HG02870 (cell line): ENCODE measurements around the gene GARIN5A.
"Not testable (repeated sequence)": the region's sequence is repeated elsewhere in the genome, so short reads cannot be mapped to it uniquely, and the experiment has no call there.

ENCODE experiments used
- ATAC-seq: cut with Tn5 transposase; IDR thresholded peaks from one replicate; pipeline ENCODE4 v1.9.1; 2021; ENCODE audit warnings: mild to moderate bottlenecking, moderate library complexity; ENCODE audit not compliant: unreplicated experiment

The GARIN5A gene

DNA sequence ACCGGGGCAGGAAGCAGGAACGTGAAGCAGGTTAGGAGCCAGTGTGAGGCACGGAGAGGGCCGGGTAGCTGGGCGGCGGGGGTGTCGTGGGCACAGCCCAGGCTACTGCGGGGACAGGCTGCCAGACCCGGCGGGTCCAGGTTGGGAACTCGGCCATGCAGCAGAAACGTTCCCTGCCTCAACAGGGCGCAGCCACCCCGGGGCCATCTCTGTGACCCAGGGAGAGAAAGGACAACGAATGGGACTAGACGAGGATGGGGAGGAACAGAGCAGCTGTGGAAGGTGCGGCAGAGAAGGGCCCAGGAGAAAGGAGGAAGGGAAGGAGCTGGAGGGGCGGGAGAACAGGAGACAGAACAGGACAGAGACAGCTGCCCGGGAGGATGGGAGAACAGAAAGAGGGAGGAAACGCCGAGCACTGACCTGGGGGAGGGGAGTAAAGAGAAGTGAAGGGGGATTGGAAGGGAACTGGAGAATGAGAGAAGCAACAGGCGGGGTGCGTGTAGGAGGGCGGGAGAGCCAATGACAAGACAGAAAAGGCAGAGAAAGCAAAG is 12.9 kb upstream of the GARIN5A start:
- ATAC-seq, result no peak

DNA sequence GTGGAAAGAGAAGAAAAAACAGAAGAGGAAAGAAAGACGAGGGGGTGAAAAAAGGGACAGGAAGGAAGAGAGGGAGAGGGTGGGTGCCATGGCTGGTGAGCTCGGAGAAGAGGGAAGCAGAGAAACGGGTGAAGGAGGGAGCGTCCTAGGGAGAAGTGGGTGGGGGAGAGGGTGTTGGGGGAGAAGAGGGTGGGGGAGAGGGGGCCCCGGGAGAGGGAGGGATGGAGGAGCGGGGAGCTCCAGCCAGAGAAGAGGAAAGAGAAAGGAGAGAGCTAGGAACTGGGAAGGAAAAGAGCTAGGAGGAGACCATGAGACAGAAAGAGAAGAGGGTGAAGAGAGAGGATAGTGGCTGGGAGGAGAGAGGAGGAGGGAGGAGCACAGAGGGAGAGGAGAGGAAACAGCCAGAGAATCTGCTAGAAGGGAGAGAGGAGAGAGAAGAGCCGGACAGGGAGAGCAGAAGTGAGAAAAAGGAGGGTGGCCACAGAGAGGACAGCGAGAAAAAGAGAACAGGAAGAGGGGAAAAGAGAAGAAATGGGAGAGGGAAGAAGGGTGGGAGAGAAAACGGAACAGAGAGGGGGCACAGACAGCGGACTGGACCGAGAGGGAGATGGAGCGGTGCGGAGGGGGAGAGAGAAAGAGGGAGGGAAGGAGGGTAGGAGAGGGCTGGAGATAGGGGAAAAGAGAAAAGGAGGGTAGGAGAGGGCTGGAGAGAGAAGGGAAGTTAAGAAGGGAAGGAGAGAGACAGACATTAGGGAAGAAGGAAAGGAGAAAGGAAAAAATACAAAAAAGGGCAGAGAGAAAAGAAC is 11.9 kb upstream of the GARIN5A start:
- ATAC-seq, result no peak

DNA sequence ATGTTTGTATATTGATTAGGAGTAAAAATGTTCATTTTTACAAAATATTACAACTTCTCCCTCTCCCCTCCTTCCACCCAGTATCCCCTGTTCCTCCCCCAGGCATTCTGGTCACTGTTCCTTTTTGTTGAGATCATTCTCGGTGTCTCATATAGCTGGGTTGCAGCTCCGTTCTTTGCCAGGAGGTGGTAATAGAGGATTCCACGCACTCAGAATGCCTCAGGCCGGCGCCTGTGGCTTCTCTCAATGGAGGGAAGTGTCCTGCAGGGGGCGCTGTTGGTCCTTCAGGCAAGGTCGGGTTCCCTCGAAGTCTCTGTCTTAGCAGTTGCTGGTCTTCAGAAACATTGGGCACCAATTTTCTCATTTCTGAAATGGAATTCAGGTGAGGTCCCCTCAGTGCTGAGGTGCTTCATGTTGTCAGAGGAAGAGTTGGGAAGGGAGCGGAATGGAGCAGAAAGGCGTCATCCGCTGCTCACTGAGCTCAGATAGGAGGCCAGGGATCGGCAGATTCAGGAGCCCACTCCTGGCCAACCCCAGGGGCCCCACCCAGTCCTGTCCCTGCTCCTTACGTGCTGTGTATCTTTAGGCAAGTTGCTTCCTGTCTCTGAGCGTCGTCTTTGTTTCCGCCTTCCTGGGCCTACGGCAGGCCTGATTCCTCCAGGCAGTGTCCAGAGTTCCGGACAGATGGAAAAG is 10.3 kb upstream of the GARIN5A start:
- no peak for ATAC-seq

DNA sequence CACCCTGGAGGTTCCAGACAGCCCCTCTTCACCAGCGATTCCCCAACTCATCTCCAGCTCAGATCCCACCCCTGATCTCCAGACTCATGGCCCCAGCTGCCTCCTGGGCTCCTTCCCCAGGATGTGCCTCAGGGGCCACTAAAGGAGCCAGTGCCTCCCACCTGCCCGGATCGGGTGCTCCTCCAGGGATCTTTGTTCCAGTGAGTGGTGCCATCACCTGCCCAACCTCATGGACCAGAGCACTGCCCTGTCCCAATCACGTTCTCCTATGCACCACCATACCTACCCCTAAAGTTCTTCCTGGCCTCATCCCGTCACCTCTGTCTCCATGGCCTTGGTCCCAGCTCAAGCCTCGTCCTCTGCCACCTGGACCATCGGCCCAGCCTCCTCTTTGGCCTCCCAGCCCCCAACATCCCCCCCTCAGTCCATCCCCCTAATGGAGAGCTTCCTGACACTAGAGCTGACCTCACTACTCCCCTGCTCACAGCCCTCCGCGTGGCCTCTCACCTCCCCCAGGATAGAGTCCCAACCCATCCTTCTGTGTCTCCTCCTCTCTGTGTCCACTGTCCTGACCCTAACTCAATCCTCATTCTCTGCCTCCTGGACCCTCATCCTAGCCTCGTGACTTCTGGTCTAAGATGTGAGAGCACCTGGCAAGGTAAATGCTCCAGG is 8.8 kb upstream of the GARIN5A start:
- ATAC-seq, result no peak

DNA sequence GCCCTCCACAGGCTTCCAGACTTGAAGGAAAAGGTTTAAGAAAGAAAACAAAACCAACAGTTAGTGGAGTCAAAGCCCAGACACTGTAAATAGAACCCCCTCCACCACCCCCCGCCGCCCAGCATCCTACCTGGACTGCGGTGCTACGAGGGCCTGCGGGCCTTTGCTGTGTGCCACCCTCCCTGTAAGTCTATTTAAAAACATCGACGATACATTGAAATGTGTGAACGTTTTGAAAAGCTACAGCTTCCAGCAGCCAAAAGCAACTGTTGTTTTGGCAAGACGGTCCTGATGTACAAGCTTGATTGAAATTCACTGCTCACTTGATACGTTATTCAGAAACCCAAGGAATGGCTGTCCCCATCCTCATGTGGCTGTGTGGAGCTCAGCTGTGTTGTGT is 6.3 kb upstream of the GARIN5A start:
- ATAC-seq, result no peak

DNA sequence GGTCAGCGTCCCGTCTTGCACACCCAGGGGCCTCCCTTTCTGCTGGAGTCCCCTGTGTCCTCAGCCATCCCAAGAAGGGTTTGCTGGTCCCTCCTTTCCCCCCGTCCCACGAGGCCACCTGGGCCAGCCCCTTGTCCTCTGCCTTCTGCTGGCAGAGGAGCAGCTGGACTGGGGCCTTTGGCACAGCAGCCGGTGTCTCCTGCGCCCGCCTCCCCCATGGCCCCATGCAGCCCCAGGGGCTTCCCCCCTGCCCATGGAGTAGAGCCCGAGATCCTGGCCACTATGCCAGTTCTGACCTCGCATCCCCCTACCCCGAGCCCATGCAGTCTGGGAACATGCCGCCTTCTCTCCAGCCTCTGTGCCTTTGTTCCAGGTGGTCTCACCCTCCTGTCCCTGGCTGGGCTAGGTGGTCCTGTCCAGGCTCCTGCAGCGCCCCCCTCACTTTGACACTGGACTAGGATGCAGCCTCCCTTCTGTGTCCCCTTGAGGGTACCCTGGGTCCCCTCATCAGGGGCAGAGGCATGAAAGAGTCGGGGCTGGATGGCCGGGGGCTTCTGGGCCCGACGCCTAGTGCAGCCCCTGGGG is 5.7 kb upstream of the GARIN5A start:
- ATAC-seq, result no peak

DNA sequence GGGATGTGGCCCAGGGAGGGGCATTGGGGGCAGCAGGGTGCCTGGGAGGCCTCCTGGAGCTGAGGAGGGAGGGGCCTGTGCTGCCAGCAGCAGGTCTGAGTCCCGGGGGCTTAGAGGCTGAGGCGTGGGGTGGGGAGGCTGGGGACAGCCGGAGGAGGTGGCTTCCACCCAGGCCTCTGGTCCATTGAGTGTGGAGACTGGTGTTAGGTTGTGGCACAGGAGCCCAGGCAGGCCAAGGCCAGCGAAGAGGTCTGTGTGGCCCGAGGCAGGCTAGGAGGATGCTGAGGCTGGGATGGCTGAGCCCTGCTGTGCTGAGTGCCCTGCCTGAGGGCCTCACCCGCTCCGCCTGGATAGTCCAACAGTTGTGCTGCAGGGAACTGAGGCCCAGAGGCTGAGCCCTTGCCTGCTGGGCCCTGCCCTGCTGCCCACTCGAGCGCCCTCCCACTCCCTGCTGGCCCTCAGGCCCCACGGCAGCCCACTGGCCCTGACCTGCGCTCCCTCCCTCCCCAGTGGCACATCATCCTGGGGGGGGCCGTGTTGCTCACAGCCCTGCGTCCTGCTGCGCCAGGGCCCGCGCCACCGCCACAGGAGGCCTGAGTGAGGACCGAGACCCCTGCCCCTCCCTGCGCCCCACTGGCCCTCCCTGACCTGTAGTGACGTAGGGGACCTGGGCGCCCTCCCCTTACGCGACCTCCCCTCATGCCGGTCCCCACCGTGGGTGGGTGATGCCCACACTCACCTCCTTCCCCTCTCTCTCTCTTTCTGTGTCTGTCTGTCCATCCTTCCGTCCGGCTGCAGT is 4.9 kb upstream of the GARIN5A start:
- no peak for ATAC-seq

DNA sequence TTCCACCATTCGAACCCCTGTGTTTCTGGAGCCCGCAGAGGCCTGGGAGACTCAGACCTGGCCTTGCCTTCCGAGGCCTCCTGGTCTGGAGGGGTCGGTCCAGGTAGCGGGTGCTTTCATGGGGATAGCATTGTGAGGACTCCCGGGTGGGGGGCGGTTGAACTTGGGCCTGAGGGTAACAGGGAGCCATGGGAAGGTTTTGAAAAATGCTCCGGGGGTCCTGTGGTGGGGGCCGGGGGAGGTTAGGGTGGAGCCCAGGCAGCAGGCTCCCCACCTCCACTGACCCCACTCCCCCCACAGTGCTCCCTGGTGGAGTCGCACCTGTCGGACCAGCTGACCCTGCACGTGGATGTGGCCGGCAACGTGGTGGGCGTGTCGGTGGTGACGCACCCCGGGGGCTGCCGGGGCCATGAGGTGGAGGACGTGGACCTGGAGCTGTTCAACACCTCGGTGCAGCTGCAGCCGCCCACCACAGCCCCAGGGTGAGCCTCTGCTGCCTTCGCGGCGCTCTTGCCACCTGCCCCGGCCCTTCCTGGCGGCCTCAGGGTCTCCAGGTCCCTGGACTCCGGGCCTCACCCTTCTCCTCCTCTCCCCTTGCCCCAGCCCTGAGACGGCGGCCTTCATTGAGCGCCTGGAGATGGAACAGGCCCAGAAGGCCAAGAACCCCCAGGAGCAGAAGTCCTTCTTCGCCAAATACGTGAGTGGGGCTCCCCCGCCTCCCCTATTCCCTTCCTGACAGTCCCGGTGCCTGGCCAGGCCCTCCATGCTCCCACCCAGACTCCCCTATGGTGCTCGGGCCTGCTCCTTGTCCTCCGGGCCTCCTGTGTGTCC is 3.8 kb upstream of the GARIN5A start:
- ATAC-seq, result no peak

DNA sequence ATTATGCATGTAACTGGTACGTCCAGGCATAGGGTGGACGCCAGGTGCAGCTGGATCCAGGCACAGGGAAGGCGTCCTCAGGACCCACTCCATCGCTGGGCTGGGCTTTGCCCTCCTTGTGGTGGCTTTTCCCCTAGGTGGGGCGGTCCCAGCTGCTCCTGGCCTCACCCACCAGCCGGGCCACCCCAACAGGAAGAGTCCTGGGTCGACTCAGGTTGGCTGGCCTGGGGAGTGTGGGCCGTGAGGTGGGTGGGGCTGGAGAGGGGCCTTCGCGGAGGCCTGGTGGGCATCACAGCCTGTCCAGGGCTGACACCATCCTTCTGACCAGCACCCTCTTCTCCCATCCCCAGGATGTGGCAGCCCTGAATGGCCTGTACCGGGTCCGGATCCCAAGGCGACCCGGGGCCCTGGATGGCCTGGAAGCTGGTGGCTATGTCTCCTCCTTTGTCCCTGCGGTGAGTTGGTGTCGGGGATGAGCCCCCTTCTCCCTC is 3.2 kb upstream of the GARIN5A start:
- ATAC-seq, result no peak

DNA sequence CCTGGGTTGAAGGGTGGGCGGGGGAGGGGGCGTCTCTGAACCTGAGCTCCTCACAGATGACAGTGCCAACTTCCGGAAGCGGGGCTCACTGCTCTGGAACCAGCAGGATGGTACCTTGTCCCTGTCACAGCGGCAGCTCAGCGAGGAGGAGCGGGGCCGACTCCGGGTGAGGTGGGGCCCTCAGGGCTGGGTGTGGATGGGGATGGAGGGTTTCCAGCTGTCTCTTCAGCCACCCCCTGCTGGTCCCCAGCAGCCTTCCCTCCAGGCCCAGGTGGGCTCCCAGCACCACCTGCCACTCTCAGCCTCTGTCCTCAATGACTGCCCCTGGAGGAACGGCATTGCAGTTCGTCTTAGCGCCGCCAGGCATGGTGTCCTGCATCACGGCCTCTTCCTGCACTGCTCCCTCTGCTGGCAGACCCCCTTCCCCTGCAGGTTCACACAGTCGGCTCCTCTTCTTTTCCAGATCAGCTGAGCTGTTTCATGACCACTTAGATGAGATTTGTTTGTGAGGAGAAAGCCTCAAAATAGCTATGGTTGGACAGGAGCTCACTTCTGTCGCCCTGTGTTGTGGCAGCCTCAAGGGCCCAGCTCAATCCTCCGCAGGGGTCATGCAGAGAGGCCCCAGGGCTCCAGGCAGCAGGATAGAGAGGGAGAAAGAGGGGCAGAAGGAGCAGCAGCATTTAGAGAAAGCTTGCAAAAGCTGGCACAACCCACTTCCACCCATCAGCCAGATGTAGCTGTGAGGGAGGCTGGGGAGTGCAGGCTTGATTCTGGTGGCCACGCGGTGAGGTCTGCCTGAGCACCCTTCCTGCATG is 2.5 kb upstream of the GARIN5A start:
- ATAC-seq, result no peak

DNA sequence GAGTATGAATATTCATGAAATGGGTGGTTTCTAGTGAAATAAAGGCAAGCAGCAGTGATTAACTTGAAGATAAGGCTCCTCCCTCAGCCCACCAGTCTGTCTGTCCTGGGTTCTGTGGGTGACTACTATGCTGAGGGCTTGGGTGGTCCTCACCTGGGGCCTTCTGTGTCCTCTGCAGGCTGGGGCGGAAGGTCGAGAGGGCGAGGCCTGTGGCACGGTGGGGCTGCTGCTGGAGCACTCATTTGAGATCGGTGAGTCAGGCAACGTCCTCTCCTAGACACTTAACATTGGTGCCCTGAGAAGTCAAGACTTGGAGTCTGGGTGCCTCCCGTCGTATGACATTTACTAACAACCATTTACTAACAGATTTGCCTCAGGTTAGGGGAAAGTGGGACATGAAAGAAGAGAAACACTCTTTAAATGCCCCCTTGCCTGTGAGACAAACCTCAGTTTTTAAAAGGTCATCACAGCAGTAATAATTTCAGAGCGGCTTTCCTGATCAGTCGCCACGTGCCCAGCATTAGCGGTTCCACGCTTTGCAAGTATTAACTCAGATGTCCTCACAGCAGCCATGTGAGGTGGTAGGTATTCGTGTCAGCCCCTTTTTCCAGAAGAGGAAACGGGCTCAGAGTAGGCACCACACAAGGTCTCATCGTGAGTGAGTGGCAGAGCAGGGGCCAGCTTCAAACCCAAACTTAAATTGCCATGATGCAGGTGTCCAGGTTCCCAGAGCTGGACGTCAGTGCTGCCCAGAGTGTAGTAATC is 1.3 kb upstream of the GARIN5A start:
- ATAC-seq, result no peak

DNA sequence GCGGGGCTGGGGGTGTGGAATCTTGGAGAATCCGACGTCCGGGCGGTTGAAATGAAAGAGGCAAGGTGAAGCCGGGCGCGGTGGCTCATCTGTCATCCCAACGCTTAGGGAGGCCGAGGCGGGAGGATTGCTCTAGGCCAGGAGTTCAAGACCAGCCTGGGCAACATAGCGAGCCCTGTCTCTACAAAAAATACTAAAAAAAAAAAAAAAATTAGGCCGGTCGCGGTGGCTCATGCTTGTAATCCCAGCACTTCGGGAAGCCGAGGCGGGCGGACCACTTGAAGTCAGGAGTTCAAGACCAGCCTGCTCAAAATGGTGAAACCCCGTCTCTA is 225 bp upstream of the GARIN5A start:
- ATAC-seq, result no peak

DNA sequence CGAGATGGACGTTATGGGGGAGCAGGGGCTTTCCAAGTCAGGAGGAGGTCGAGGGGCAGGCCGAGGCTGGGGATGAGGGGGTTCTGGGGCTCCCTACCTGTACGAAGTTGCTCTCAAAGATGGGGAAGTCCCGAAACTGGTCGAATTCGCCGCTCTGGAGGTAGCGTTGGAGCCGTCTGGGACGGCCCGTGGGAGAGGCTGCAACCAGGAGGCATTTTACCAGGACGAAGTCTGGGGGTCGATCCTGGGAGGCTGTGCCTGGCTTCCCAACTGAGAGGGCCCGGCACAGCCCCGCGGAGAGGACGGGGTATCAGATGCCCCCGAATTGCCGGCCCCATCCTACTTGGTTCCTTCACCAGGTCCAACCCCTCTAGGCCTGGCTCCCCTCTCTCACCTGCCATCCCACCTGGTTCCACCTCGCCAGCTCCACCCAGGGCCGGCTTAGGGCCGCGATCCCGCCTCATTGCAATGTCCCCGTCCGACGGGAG is 868 bp downstream of the GARIN5A start:
- no peak for ATAC-seq

DNA sequence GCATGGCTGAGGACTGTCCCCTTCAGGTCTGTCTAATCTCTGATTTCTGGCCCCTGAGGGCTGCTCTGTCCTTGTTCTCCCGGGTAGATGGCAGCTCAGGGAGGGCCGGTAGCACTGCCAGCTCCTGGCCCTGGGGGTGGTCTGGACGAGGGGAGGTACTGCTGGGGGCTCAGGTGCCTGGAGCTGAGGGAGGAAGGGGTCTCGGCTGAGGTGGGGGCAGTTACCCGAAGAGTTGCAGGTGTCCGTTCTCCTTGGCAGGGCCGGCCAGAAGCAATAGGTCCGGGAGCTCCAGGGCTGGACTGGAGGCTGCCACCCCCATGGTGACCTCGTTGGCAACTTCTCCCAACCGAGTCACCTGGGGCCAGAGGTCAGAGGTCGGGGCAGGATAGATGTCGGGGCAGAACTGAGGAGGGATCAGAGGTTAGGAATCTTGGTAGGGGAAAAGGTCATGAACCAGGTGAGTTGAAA is 1.5 kb downstream of the GARIN5A start:
- ATAC-seq, result no peak

DNA sequence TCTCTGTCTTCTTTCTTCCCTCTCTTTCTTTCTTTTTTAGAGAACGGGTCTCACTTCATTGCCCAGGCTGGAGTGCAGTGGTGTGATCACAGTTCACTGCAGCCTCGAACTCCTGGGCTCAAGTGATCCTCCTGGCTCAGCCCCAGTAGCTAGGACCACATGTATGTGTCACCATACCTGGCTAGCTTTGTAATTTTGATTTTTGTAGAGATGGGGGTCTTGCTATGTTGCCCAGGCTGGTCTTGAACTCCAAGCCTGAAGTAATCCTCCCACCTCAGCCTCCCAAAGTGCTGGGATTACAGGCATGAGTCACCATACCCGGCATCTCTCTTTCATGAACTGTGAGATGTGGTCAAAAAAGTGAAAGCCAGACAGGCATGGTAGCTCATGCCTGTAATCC is 3.3 kb downstream of the GARIN5A start:
- ATAC-seq, result not testable (repeated sequence)

DNA sequence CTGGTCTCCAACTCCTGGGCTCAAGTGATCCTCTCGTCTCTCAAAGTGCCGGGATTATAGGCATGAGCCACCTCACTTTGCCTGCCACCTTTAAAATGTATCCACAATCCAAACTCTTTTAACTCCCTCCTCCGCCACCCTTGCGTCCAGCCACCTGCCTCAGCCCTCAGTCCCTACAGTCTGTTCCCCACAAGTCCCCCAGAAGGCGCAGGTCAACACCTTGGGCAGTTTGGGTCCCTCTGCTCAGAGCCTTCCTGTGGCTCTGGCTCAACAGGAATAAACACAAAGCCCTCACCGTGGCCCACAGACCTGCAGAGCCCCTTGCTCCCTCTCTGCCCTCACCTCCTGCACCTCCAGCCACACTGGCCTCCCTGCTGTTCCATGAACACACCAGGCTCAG is 7.8 kb downstream of the GARIN5A start:
- no peak for ATAC-seq

DNA sequence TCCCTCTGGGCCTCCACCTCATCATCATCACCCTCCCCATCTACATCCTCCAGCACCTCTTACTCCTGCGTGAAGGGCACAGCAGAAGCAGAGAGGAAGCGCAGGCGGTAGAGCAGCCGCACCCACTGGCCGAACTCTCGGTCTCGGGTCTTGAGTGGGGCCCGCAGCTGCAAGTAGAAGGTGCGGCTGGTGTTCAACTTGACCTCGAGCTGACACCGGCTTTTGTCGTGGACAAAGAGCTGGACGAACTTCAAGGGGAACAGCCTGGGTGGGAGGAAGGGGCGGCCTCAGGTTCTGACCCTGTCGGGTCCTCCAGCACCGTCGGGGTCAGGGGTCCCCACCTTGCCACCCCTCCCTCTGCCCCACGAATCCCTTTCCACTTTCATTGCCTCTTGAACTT is 9.1 kb downstream of the GARIN5A start:
- no peak for ATAC-seq

DNA sequence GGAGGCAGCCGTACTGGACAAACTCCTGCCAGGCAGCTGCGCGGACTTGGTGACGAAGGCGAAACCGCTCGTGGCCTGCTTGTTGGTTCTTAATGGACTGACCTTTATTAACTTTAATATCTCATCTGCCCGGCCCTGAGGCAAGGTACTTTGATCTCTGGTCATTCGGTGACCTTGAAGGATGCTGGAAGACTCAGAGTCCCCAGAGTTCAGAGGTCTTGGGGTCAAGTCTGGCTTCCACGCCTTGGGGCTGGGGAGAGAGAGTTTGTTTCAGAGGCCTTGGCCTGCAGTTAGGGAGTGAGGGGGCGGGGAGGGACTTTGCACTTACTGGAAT is 10.0 kb downstream of the GARIN5A start:
- ATAC-seq, result no peak
